Gastroesophageal sphincter (tissue), 3 donors: ENCODE results near the gene PLD5.

ENCODE experiments used
- POLR2A ChIP-seq, 2 donors: fragments of 450-650 bp; IDR thresholded peaks; one replicate each; pipeline ENCODE4 v1.6.1; 2017; ENCODE audit warnings: antibody characterized with exemption in 2 of 2, mild to moderate bottlenecking in 2 of 2, moderate library complexity in 1 of 2
- TF ChIP-seq, protein P1 (sequence below), 4 experiments: fragments of 200-600 bp in 2 of 4; fragments of 450-650 bp in 2 of 4; sonication (generic) in 1 of 4; IDR thresholded peaks; one replicate each; pipeline ENCODE4 v1.5.1; 2017 to 2019; ENCODE audit warnings: antibody characterized with exemption in 4 of 4, mild to moderate bottlenecking in 2 of 4, moderate library complexity in 2 of 4

DNA sequence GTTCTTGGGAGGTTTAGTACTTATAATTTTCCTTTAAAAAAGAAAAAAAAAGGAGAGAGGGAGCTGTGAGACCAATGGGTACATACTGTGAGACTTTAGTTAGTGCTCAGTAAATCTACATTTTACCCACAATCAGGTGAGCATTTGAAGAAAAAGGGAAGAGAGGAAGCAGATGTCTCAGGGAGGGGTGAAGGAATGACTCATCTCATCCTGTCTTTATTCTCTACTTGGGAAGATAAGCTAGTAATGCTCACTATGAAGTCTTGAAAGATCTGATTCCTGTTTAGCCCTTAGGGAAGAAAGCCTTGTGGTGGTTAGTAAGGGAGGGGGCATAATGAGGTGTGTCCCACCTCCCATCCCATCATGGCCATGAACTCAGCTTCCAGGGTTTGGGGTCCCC is 112.6 kb downstream of the PLD5 start:
- TF ChIP-seq, protein P1, sequence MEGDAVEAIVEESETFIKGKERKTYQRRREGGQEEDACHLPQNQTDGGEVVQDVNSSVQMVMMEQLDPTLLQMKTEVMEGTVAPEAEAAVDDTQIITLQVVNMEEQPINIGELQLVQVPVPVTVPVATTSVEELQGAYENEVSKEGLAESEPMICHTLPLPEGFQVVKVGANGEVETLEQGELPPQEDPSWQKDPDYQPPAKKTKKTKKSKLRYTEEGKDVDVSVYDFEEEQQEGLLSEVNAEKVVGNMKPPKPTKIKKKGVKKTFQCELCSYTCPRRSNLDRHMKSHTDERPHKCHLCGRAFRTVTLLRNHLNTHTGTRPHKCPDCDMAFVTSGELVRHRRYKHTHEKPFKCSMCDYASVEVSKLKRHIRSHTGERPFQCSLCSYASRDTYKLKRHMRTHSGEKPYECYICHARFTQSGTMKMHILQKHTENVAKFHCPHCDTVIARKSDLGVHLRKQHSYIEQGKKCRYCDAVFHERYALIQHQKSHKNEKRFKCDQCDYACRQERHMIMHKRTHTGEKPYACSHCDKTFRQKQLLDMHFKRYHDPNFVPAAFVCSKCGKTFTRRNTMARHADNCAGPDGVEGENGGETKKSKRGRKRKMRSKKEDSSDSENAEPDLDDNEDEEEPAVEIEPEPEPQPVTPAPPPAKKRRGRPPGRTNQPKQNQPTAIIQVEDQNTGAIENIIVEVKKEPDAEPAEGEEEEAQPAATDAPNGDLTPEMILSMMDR (IDR thresholded peaks at IDR 0.05) = no peak
- no peak for TF ChIP-seq POLR2A (IDR thresholded peaks at IDR 0.05)
